ENCODE measurements around the gene MUC6.
"Not testable (repeated sequence)": the region's sequence is repeated elsewhere in the genome, so short reads cannot be mapped to it uniquely, and the experiment has no call there.

MUC6 gene

DNA sequence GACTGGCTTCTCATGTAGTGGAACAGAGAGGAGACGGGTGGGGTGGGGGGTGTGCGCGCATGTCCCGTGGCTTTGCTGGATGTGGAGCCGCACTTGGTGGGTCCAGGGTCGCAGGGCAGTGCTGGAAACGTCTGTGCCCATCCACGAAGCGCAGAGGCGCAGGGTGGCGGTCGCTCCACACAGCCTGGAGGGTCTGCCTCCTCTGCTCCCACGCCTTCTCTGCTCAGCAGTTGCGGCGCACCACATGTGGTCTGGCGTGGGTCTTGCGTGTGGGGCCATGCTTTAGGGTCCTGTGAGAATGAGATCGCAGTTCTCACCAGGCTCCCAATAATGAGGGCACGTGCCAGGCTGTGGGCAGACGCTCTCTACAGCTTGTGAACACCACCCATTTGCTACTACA is 50.7 kb downstream of the MUC6 start:
- DNase-seq (ENCODE audit: low read depth) = no peak

DNA sequence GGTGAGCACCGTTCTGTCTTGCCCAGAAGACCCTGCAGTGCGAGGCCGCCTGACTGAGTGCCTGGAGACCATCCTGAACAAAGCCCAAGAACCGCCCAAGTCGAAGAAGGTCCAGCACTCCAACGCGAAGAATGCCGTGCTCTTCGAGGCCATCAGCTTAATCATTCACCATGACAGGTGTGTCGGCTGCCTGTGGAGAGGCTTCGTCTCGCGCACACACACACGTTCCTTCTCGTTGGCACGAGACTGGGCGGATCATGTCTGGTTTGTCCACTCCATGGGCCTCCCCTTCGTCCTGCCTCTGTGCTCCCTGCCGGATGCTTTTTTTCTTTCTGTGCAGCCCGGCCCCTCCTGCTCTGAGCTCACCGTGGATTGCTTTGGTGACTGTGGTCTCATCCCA is 51.1 kb downstream of the MUC6 start:
- no peak for DNase-seq (ENCODE audit: low read depth)

DNA sequence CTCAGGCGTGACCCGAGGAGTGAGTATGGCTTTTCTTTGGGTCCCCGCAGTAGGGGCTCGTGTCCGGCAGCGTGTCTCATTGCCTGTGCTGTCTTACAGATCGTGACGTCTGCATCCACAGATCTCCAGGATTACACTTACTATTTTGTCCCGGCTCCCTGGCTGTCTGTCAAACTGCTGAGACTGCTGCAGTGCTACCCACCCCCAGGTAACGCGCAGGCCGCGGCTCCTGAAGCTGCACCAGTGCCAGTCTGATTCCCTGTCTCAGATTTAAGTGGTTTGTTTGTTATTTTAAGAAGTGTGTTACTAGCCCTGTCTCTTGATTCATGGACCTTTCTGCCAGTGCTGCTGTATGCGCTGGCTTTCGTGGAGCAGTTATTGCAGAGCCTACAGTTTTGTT is 52.0 kb downstream of the MUC6 start:
- DNase-seq (ENCODE audit: low read depth) = no peak

DNA sequence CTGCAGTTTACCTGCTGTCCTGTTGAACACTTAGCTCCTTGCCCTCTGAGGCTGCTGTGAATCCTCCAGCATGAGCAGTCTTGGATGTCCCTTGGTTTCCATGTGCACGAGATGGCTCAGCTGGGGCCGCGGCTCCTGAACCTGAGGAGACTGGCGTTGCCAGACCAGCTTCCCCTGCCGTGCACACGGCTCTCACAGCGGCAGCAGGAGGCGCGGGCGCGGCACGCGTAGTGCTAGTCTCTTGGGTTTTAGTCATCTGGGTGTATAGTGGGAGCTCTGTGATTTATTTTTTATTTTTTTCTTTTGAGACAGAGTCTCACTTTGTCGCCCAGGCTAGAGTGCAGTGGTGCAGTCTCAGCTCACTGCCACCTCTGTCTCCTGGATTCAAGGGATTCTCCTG is 54.8 kb downstream of the MUC6 start:
- DNase-seq (ENCODE audit: low read depth) = no peak

DNA sequence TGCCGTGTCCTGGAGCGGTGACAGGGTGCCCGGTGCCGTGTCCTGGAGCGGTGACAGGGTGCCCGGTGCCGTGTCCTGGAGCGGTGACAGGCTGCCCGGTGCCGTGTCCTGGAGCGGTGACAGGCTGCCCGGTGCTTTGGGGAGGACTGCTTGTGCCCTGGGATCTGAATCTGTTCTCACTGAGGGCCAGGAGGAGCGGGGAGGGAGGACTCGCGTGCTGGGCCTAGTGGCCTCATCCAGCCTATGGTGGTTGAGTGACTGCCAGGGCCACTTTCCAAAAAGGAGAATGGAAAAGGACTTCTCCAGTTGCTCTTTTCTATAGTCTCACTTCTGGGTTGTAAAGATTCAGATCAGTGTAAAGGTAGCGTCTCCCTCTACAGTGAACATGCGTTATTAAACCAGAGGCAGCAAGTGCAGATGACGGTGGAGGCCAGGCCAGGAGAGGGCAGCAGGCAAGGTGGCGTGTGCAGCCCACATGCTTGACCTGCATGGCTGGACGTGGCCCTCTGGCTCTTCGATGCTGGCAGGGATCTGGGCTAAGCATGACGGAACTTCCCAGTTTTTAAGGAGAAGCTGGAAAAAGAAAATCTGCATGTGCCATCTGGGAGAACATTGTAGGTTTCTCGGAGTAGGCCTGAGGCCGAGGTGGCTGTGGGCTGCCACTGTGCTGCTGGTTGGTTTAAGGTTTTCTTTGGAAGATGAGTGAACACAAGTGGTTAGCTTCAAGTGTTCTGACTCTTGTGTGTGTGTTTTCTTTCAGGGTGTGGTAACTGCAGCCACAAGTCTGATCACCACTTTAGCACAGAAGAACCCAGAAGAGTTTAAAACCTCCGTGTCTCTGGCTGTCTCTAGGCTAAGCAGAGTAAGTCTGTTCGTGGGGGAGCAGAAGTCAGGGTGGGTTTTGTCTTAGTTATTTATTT is 55.8 kb downstream of the MUC6 start:
- DNase-seq (ENCODE audit: low read depth) = no peak

DNA sequence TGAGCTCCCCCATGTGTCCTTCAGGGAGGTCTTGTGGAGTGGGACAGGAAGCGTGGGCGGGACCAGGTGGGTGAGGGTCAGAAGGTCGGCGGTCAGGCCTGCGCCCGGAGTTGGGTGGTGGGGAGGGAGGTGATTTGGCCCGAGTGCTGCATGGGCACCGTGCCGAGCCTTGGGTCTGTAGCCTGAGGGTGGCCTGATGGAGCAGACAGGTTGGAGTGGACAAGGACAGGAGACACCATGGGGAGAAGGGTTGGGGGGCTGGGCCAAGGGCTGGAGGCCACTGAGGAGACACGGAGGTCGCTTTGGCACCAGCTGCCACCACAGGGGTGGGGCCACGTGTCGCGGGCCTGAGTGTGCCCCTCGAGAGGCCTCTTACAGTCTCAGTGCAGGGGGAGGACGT is 57.7 kb downstream of the MUC6 start:
- no peak for DNase-seq (ENCODE audit: low read depth)

DNA sequence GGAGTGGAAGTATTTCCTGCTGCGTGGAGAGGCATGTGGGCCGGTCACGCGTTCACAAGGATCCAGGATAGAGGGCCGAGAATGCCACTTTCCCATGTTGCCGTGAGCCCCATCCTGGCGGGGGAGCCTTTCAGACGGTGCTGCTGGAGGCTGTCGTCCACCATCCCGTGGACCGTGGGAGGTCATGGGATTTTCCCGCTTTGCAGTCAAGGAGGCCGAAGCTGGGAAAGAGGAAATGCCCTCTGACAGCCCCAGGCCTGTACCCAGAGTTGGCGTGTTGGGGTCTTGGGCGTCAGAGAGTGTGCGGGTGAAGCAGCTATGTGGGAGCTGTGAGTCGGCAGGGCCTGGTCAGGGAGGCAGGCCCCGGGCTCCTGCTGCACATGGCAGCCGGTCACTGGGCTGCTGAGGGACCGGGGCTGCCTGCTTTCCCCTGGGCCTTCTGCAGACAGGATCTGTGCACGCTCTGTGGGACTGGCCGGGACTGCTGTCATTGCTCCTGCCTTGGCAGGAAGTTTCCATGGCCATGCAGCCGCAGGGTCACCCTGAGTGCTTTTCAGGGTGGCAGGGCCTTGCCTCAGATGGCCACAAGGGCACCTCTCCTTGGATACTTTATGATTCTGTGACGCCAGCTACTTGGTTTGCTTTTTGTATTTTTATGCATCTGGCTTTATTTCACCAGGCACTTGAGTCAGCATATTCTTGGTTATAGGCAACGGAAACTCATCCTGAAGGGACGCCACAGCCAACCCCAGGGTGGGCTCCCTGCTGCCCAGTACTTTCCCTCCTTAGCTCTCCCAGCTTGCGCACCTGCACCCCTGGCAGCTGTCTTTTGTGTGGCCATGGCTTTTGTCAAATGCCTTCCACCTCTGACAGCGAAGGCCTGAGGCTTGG is 58.4 kb downstream of the MUC6 start:
- no peak for DNase-seq (ENCODE audit: low read depth)

DNA sequence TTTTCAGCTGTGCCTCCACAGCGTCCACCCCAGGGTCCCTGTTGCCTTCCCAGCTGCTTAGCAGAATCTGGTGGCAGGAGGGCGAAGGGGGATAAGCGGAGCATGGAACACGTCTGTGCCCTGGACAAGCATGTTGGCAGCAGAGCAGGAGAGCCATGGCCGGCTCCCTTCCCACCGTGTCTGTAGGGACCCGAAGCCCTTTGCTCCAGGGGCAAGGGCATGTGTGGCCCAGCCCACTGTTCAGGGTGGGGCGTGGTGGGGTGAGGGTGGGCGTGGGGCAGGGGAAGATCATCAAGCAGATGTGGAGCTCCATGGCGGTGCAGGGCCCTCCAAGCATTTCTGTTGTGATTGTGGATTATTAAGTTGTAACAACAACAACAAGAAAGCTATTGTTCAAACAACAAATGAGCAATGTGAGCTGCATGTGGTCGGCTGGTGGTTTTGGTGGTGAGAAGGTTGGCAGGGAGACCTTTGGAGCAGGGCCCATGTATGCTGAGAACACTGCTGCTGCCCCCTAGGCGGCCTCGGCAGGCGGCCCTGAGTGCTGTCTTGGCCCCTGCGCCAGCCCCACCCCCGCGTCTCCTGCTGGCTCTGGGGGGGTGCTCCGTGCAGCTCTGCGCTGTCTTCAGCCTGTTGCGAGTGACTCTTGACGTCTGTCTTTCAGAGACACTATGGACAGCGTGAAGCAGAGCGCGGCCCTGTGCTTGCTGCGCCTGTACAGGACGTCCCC is 59.9 kb downstream of the MUC6 start:
- DNase-seq (ENCODE audit: low read depth) = no peak

DNA sequence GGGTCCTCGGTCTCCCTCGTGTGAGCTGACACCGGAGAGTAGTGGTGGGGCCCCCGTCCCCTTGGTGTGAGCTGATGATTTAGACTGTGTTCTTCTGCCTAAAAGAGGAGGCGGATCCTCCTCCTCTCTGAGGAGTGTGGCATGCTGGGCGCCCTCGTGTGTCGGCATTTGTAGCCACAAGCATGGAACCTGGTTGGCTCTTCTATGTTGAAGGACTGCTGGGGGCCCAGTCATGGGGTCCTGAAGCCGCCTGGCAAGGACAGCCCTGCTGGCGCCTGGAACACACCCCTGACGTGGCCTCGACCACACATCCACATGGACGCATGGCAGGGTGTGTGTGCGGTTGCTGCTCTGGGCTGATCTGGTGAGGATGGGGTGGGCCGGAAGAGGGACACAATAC is 60.7 kb downstream of the MUC6 start:
- DNase-seq (ENCODE audit: low read depth) = peak; percentile 52

DNA sequence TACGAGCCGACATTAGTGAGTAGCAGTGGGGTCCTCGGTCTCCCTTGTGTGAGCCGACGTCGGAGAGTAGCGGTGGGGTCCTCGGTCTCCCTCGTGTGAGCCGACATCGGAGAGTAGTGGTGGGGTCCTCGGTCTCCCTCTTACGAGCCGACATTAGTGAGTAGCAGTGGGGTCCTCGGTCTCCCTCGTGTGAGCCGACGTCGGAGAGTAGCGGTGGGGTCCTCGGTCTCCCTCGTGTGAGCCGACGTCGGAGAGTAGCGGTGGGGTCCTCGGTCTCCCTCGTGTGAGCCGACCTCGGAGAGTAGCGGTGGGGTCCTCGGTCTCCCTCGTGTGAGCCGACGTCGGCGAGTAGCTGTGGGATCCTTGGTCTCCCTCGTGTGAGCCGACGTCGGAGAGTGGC is 61.1 kb downstream of the MUC6 start:
- DNase-seq (ENCODE audit: low read depth) = not testable (repeated sequence)

DNA sequence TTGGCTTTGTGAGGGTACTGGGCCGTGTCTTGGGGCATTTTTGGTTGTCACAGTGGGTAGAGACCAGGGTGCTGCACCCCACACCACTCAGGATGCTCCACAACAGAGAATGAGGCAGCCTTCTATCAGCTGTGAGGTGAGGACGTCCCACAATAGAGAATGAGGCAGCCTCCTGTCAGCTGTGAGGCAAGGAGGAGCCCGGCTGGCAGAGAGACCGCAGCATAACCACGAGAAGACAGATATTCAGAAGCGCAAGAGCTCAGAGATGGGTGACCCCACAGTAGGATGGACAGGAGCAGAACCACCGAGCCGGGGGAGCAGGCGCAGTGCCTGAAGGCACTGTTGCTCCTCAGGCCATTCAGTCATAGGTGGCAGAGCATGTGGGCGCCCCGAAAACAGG is 63.3 kb downstream of the MUC6 start:
- DNase-seq (ENCODE audit: low read depth) = no peak

DNA sequence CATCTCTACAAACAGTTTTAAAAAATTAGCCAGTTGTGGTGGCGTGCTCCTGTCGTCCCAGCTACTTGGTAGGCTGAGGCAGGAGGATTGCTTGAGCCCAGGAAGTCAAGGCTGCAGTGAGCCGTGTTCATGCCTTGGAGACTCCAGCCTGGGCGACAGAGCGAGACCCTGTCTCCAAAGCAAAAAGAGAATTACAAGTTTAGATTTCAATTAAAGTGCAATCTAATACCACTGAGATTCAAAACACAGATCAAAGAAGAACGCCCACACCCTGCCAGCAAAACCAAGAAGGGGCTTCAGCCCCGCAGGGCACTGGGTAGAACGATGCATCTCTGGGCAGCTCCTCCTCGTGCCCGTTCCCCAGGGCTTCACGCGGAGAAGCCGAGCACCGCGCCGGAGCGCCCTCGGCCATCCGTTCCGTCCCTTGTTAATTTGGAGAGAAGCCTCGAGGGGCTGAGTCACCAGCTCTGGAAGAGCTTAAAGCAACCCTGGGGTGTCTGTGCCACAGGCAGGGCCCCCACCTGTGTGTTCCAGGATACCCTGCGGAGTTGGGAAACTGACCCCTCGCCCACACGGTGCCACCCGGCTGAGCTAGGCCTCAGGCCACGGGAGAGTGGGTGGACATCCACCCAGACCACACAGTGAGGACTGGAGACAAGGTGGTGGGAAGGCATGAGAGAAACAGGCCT is 63.9 kb downstream of the MUC6 start:
- no peak for DNase-seq (ENCODE audit: low read depth)

DNA sequence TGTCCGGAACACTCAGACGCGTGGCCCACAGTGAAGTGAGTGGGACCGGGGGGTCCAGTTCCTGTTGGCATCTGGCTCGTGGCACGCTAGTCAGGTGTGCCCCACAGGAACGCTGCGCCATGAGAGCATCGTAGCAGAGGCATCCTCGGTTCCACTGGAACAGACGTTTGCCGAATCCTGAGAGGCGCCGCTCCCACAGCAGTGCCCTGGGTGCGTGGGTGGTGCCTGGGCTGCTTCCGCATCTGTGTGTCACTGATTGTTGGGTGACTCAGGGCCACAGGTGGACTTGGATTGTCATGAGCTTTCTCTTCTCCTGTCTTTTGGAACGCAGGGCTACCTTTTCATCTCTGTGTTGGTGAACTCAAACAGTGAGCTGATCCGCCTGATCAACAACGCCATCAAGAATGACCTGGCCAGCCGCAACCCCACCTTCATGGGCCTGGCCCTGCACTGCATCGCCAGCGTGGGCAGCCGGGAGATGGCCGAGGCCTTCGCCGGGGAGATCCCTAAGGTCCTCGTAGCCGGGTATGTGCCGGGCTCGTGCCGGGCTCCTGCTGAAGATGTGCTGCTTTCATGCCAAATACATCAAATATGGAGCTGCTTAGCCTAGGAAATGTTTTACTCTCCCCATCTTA is 64.7 kb downstream of the MUC6 start:
- no peak for DNase-seq (ENCODE audit: low read depth)

DNA sequence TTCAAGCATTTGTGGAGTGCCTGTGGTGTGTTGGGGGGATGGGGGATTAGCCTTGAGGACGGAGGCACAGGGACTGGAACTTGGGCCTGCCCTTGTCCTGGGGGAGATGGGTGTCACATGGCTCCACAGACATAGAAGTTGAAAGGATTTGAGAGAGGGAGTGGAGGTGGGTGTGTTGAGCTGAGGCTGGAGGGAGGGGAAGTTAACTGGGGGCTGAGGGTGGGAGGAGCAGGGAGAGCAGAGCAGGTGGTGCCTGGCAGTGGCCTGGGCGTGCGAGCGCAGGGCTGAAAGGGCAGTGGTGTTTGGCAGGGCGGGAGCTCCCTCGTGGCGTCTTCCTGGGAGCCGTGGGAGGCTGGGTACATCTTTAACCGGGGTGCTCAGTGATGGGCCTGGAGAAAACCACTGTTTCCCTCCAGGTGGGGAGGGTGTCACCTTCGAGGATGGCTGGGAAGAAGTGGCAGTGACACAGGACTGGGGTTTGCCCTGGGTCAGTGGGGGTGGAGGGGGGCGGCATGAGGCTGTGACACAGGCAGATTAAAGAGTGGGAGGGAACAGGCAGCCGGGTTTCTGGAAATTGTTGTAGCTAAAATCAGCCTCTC is 65.3 kb downstream of the MUC6 start:
- DNase-seq (ENCODE audit: low read depth) = no peak

DNA sequence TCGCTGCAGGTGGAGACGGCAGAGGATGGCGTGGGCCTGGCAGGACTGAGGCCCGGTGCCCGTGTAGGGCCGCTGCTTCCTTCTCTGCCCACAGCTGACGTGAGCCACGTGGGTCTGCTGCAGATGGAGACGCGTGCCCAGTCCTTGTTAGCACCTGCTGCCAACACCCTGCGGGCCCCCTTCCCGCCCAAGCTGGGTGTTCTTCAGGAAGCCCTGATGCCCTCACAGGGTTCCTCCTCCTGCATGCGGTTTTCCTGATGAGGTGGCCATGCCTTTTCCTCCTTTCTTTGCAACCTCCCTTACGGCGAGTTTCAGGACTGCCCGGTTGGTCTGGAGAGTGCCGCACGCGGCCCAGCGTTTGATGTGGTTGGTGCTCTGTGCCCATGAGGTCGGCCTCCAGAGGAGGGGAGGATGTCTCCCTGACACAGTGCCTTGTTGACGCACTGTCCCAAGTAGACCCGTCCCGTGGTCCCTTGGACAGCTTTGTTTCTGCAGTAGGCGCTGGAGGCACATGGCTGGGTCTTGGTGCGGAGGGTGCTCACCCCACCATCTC is 66.1 kb downstream of the MUC6 start:
- DNase-seq (ENCODE audit: low read depth) = no peak

DNA sequence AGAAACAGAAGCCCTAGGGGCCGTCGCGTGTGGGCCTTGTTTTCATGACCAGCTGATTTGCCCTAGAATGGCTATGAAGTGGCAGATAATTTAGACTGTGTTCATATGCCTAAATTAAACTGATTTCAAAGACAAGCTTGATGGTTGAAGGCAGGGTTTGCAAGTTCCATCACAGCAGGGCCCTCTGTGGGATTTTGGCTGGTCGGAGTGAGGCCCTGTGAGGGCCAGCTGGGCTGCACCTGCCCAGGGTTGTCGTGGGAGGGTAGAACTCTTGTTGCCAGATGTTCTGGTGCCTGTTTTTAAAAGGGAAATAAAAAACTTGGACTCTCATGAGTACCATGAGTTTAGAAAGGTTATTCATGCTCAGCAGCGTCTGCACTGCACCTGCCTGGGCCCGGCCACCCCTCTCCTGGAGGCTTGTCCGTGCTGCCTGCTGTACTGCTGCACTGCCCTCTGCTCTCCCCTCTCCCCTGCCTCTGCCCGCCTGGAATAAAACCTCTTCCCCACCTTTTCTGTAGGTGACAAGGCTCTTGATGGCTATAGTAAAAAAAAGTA is 66.8 kb downstream of the MUC6 start:
- DNase-seq (ENCODE audit: low read depth) = no peak

DNA sequence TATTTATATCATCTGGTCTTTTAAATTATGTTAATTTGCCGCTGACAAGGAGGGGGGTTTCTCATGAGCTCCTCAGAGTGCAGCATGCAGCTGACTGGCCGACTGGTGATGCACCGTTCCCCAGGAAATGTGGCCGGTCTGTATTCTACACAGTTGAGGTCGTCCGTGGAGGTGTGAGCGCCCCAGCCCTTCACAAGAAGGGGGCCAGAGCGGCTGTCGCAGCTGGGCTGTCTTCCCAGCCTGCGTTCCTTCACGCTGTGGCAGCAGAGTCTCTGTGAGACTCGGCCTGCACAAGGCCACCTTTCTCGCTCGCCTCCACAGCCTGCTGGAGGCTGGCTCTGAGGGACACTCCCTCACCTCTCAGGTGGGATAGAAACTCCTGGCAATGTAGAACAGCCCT is 67.7 kb downstream of the MUC6 start:
- DNase-seq (ENCODE audit: low read depth) = no peak

DNA sequence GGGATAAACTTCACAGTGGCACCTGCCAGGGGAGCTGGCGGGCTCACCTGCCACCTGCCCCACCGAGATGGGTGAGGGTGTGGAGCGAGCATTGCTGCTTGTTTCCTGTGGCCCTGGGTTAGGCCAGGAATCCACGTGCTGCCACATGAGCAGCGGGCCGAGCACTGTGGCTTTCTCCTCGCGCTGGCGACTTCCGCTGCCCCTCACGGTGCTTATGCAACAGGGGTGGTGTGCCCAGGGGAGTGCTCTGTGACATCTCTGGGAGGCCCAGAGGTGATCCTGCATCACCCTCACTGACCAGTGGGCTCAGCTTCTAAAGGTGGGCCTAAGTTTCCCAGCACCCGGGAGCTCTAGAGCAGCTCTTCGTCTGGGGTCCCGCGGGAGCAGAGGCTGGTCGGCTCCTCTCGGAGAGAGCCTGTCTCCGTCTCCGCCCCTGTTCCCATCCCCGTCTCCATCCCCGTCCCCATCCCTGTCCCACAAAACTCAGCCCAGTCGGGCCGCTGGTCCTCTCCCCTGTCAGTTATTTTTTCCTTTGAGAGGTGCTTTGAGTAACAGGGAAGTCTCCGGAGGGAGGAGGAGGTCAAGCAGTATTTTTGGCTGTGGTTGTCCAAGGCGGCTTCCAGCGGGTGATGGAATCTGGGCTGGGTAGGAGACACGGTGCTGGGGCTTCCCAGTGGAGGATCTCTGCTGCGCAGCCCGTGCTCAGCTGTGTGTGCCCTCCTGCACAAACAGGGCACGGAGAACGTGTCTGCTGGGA is 68.3 kb downstream of the MUC6 start:
- no peak for DNase-seq (ENCODE audit: low read depth)

DNA sequence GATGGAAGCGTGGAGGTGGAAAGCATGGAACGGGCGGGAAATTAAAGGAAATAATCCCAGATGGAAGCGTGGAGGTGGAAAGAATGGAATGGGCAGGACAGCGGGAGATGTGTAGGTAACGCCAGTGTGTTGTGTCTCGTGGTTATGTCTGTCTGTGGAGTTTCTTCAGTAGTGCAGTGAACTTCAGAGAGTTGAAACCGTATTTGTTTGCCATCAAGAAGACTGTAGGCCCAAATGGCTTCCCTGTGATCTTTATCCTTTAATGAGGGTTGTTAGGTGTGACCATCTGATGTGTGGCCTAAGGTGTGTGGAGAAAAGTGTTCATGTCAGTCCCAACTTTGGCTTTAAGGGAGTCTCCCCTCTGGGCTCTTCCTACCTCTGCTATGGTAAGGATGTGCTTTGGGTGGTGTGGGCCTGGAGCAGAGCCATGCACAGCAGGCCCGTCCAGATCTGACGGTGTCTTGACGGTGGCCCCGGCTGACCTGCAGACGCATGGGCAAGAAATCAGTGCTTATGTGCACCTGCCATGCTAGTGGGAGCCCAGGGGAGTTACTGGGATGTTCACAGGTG is 71.2 kb downstream of the MUC6 start:
- no peak for DNase-seq (ENCODE audit: low read depth)

Measured in EH (cell line).